Mesothelial cell of epicardium (in vitro differentiated cells): ENCODE measurements around the gene WNT2. TPM values are rescaled to one million over a fixed set of nuclear protein-coding genes. Genes with fewer than 3 reads are reported as not detected.

Experiments used
- DNase-seq, 2 experiments: peaks; one replicate each; pipeline ENCODE4 v3.0.0; 2021; ENCODE audit warnings: low spot score in 2 of 2; ENCODE audit not compliant: unreplicated experiment in 2 of 2
- H3K27ac Mint-ChIP-seq: 2 replicates; pipeline ENCODE4 v1.8.0; 2021; ENCODE audit warnings: mixed read lengths
- H3K27me3 Mint-ChIP-seq: 2 replicates; pipeline ENCODE4 v1.8.0; 2021; ENCODE audit warnings: low read depth, mixed read lengths
- H3K36me3 Mint-ChIP-seq: 2 replicates; pipeline ENCODE4 v1.8.0; 2021; ENCODE audit warnings: mixed read lengths
- H3K4me1 Mint-ChIP-seq: 2 replicates; pipeline ENCODE4 v1.8.0; 2021; ENCODE audit warnings: mixed read lengths
- H3K4me3 Mint-ChIP-seq: 2 replicates; pipeline ENCODE4 v1.8.0; 2021; ENCODE audit warnings: mild to moderate bottlenecking, moderate library complexity, mixed read lengths
- H3K9me3 Mint-ChIP-seq: 2 replicates; pipeline ENCODE4 v1.8.0; 2021; ENCODE audit warnings: mixed read lengths
- CTCF ChIP-seq: fragments of 200-600 bp; sonication (generic); IDR thresholded peaks from one replicate; pipeline ENCODE4 v1.5.0; 2021; ENCODE audit warnings: antibody characterized with exemption; ENCODE audit not compliant: unreplicated experiment
- total RNA-seq: library from RNA; stranded (reverse); gene quantifications from 3 replicates; pipeline ENCODE4 v1.2.1, GENCODE V29; 2021

The WNT2 gene
- total RNA-seq, 1 donor from 2014 or later: 19.9 TPM

GRCh38 chr7:117349570-117349969 is 26.7 kb upstream of the WNT2 start:
- TF ChIP-seq CTCF: no peak
- no peak for DNase-seq
- H3K9me3 Mint-ChIP-seq: peaks cover 25% of the 10 kb centered on the region
- no peak overlapping the region for H3K27ac Mint-ChIP-seq
- H3K4me3 Mint-ChIP-seq: no peak overlapping the region
- no peaks in the 10 kb centered on the region for H3K27me3 Mint-ChIP-seq
- no peaks in the 10 kb centered on the region for H3K36me3 Mint-ChIP-seq
- no peaks in the 10 kb centered on the region for H3K4me1 Mint-ChIP-seq

DNA sequence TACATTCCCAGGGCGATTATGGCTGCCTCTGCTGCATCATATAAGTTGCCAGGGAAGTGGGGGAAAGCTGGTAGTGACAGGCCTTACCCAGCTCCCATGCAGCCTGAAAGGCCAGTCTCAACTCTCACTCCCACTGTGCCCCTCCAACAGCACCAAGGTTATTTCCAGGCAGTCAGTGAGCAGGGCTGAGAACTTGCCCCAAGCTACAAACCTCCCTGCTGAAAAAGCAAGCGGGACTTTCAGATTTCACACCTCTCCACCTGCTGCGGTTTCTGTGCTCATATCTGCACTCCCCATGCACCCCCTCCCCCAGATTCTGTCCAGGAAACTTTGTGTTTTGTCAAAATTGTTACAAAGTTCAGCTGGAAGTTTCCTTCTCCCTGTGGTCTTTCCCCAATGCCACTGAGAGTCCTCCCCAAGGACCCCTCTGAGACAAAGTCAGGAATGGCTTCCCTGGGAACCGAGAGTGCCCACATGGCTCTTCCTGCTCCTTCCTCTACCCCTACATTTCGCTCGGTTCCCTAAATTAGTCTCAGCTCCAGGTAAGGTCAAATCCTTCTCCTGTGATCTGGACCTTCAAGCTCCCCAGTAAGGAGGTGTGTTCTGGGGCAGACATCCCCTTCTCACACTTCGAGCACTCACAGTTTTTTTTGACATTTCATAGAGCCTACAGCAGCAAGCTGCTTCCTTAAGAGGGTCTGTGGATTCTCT is 25.3 kb upstream of the WNT2 start:
- no peak for DNase-seq
- Mint-ChIP-seq H3K4me1 (no peaks in the 10 kb centered on the region), H3K4me3 (no peak overlapping the region), H3K36me3 (no peaks in the 10 kb centered on the region), H3K27ac (no peak overlapping the region), H3K9me3 (peaks cover 23% of the 10 kb centered on the region), H3K27me3 (no peaks in the 10 kb centered on the region)
- no peak for TF ChIP-seq CTCF

GRCh38 chr7:117347480-117347879 is 24.6 kb upstream of the WNT2 start:
- no peak overlapping the region for H3K4me3 Mint-ChIP-seq
- TF ChIP-seq CTCF: no peak
- H3K27ac Mint-ChIP-seq: no peak overlapping the region
- H3K36me3 Mint-ChIP-seq: no peaks in the 10 kb centered on the region
- DNase-seq: no peak
- no peaks in the 10 kb centered on the region for H3K4me1 Mint-ChIP-seq
- H3K9me3 Mint-ChIP-seq: peaks cover 21% of the 10 kb centered on the region
- H3K27me3 Mint-ChIP-seq: no peaks in the 10 kb centered on the region

GRCh38 chr7:117346161-117346560 is 23.3 kb upstream of the WNT2 start:
- Mint-ChIP-seq H3K27me3 (no peaks in the 10 kb centered on the region), H3K9me3 (peaks cover 21% of the 10 kb centered on the region), H3K4me3 (no peak overlapping the region), H3K36me3 (no peaks in the 10 kb centered on the region), H3K4me1 (no peaks in the 10 kb centered on the region), H3K27ac (no peak overlapping the region)
- TF ChIP-seq CTCF: no peak
- no peak for DNase-seq

DNA sequence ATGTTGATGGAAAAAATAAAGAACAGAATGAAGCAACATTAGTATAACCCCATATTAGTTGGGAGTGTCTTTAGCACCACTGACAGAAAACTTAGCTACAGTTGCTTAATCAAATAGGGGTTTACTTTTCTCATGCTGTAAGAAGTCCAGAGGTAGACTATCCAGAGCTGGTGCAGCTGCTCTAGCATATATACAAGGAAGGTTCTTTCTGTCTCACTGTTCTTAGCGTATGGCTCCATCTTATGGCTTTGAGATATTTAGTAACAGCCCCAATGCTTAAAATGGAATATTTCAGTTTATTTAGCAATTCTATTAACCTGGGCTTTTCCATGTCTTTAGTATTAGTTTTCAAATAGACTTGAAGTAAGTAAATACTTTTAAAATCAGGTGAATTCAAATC is 15.2 kb upstream of the WNT2 start:
- Mint-ChIP-seq H3K27me3 (no peaks in the 10 kb centered on the region), H3K27ac (no peak overlapping the region), H3K4me3 (no peak overlapping the region), H3K9me3 (peaks cover 7% of the 10 kb centered on the region), H3K4me1 (peaks cover 3% of the 10 kb centered on the region), H3K36me3 (no peaks in the 10 kb centered on the region)
- no peak for DNase-seq
- no peak for TF ChIP-seq CTCF

GRCh38 chr7:117333168-117333567 is 10.3 kb upstream of the WNT2 start:
- H3K4me3 Mint-ChIP-seq: no peak overlapping the region
- no peak for DNase-seq
- peaks cover 14% of the 10 kb centered on the region for H3K36me3 Mint-ChIP-seq
- peaks cover 3% of the 10 kb centered on the region for H3K4me1 Mint-ChIP-seq
- peaks cover 45% of the 10 kb centered on the region for H3K9me3 Mint-ChIP-seq
- no peak overlapping the region for H3K27ac Mint-ChIP-seq
- no peak for TF ChIP-seq CTCF
- H3K27me3 Mint-ChIP-seq: no peaks in the 10 kb centered on the region
